Common myeloid progenitor, CD34-positive (primary cell): ENCODE results near the gene BTNL2.

Experiments used
- CTCF ChIA-PET: fragments of 350-600 bp; sonication (Branson Sonifier 250); formaldehyde crosslinking; loops from one replicate; lab custom pipeline; 2021; ENCODE audit warnings: antibody characterized with exemption; lab: Charles Lee
- POLR2A ChIA-PET: fragments of 350-600 bp; sonication (Branson Sonifier 250); formaldehyde crosslinking; loops from one replicate; lab custom pipeline; 2021; ENCODE audit warnings: antibody characterized with exemption; lab: Charles Lee
- DNase-seq, 3 donors: peaks; one replicate each; pipeline versions ENCODE4 v3.0.0 to v3.0.0-alpha.2; 2013
- H3K27ac ChIP-seq, 2 experiments: 1 replicate in 1 of 2; 2 replicates in 1 of 2; pipeline ENCODE4 v1.7.0; 2013; ENCODE audit warnings: inconsistent platforms in 2 of 2, low read length in 2 of 2, mild to moderate bottlenecking in 2 of 2, low read depth in 1 of 2, moderate library complexity in 1 of 2; ENCODE audit not compliant: severe bottlenecking in 2 of 2, insufficient read depth in 1 of 2, poor library complexity in 1 of 2
- H3K27me3 ChIP-seq, 5 experiments: replicated peaks in 2 of 5; 1 replicate in 3 of 5; 2 replicates in 2 of 5; pipeline versions ENCODE4 v1.6.1 to v1.7.0; 2013; ENCODE audit warnings: low read length in 4 of 5, mild to moderate bottlenecking in 2 of 5, moderate library complexity in 2 of 5, inconsistent platforms in 1 of 5; ENCODE audit not compliant: insufficient read depth in 5 of 5, control insufficient read depth in 4 of 5
- H3K36me3 ChIP-seq, 4 experiments: 1 replicate in 2 of 4; 2 replicates in 2 of 4; pipeline versions ENCODE4 v1.6.1 to v1.7.0; 2013; ENCODE audit warnings: low read length in 3 of 4, control low read depth in 1 of 4, mild to moderate bottlenecking in 1 of 4; ENCODE audit not compliant: control insufficient read depth in 4 of 4, insufficient read depth in 4 of 4
- H3K4me1 ChIP-seq, 4 experiments: 1 replicate in 3 of 4; 2 replicates in 1 of 4; pipeline versions ENCODE4 v1.6.1 to v1.7.1; 2013; ENCODE audit warnings: low read length in 3 of 4, mild to moderate bottlenecking in 3 of 4, control low read depth in 1 of 4, inconsistent platforms in 1 of 4, moderate library complexity in 1 of 4; ENCODE audit not compliant: control insufficient read depth in 4 of 4, insufficient read depth in 4 of 4; ENCODE audit errors: control extremely low read depth in 1 of 4
- H3K4me3 ChIP-seq, 7 experiments: 1 replicate in 4 of 7; 2 replicates in 3 of 7; pipeline versions ENCODE4 v1.5.1 to v1.7.0; 2013; ENCODE audit warnings: mild to moderate bottlenecking in 7 of 7, low read length in 6 of 7, moderate library complexity in 6 of 7, inconsistent platforms in 2 of 7, low read depth in 2 of 7, control low read depth in 1 of 7; ENCODE audit not compliant: insufficient read depth in 4 of 7, control insufficient read depth in 1 of 7; ENCODE audit errors: extremely low read depth in 1 of 7
- H3K9me3 ChIP-seq, 5 experiments: 1 replicate in 4 of 5; 2 replicates in 1 of 5; pipeline versions ENCODE4 v1.6.1 to v1.7.1; 2013; ENCODE audit warnings: low read length in 4 of 5, mild to moderate bottlenecking in 2 of 5, inconsistent platforms in 1 of 5, low read depth in 1 of 5, moderate library complexity in 1 of 5; ENCODE audit not compliant: control insufficient read depth in 4 of 5, insufficient read depth in 2 of 5; ENCODE audit errors: control extremely low read depth in 1 of 5
- WGBS: methylation state at CpG from one replicate; pipeline ENCODE4 v1.1.5; 2013; ENCODE audit not compliant: insufficient coverage; 5-methylcytosine and 5-hydroxymethylcytosine counted together

BTNL2 gene

GRCh38 chr6:32391505-32391904 lies 15.5 kb downstream of the BTNL2 start:
- Histone ChIP-seq H3K4me3 (no peak overlapping the region), H3K27me3 (peaks cover 0 to 4% (median 2%) of the 10 kb centered on the region in 5 experiments), H3K36me3 (no peaks in the 10 kb centered on the region), H3K4me1 (peaks cover 0 to 21% (median 5%) of the 10 kb centered on the region in 4 experiments), H3K27ac (no peak overlapping the region), H3K9me3 (no peaks in the 10 kb centered on the region)
- DNase-seq = no peak
- POLR2A ChIA-PET = no interaction called here
- WGBS = 100% methylated on average over 6 of the region's 6 CpGs
- CTCF ChIA-PET = interaction anchor here (1.1 kb wide), 1 partner anchor 136 kb away, joined by 3 read pairs; no protein-coding TSS in a partner anchor

- peaks cover 0 to 9% (median 2%) of the 10 kb centered on the region in 4 experiments for H3K4me1 ChIP-seq
- CTCF ChIA-PET = interaction anchor here (0.9 to 1.2 kb wide), 5 partner anchors 16 to 142 kb away, joined by 3 to 7 read pairs (median 3); no protein-coding TSS in a partner anchor
- POLR2A ChIA-PET = no interaction called here
- no peaks in the 10 kb centered on the region for H3K9me3 ChIP-seq
- H3K4me3 ChIP-seq = no peak overlapping the region
- peaks cover 0 to 4% (median 0%) of the 10 kb centered on the region in 5 experiments for H3K27me3 ChIP-seq
- no peak overlapping the region for H3K27ac ChIP-seq
- no peaks in the 10 kb centered on the region for H3K36me3 ChIP-seq
- WGBS = 100% methylated on average over 3 of the region's 6 CpGs
- DNase-seq = no peak
Observed at GRCh38 chr6:32387589-32388340, 19.2 kb downstream of the BTNL2 start.

- ChIA-PET CTCF (no interaction called here), POLR2A (no interaction called here)
- Histone ChIP-seq H3K27me3 (peaks cover 0 to 4% (median 0%) of the 10 kb centered on the region in 5 experiments), H3K36me3 (no peaks in the 10 kb centered on the region), H3K4me3 (no peak overlapping the region), H3K27ac (no peak overlapping the region), H3K9me3 (no peaks in the 10 kb centered on the region), H3K4me1 (peaks cover 0 to 8% (median 2%) of the 10 kb centered on the region in 4 experiments)
- WGBS = no CpG with 5 or more reads among the region's 1 CpG
- no peak for DNase-seq
Observed at GRCh38 chr6:32386040-32386439, 20.9 kb downstream of the BTNL2 start.

GRCh38 chr6:32382757-32383420 lies 24.1 kb downstream of the BTNL2 start:
- H3K9me3 ChIP-seq = no peaks in the 10 kb centered on the region
- peak in 2 of 3 donors; percentile 29 to 62 for DNase-seq
- no peaks in the 10 kb centered on the region for H3K4me1 ChIP-seq
- ChIA-PET POLR2A (interaction anchor here (0.6 kb wide), 1 partner anchor 53 kb away, joined by 3 read pairs; no protein-coding TSS in a partner anchor), CTCF (interaction anchor here (0.7 to 1.3 kb wide), 2 partner anchors 11 to 27 kb away, joined by 3 to 4 read pairs; no protein-coding TSS in a partner anchor)
- H3K36me3 ChIP-seq = no peaks in the 10 kb centered on the region
- no peak overlapping the region for H3K4me3 ChIP-seq
- no peak overlapping the region for H3K27ac ChIP-seq
- WGBS = no CpG with 5 or more reads among the region's 1 CpG
- peaks cover 0 to 2% (median 0%) of the 10 kb centered on the region in 5 experiments for H3K27me3 ChIP-seq

GRCh38 chr6:32379545-32379944 lies 27.4 kb downstream of the BTNL2 start:
- no peaks in the 10 kb centered on the region for H3K36me3 ChIP-seq
- DNase-seq = no peak
- H3K9me3 ChIP-seq = no peaks in the 10 kb centered on the region
- H3K4me1 ChIP-seq = no peaks in the 10 kb centered on the region
- H3K27me3 ChIP-seq = no peaks in the 10 kb centered on the region
- POLR2A ChIA-PET = no interaction called here
- WGBS = 86% methylated on average over 1 of the region's 2 CpGs
- CTCF ChIA-PET = no interaction called here
- H3K27ac ChIP-seq = no peak overlapping the region
- H3K4me3 ChIP-seq = no peak overlapping the region

- Histone ChIP-seq H3K9me3 (no peaks in the 10 kb centered on the region), H3K4me1 (no peaks in the 10 kb centered on the region), H3K27ac (no peak overlapping the region), H3K27me3 (no peaks in the 10 kb centered on the region), H3K36me3 (no peaks in the 10 kb centered on the region), H3K4me3 (no peak overlapping the region)
- ChIA-PET CTCF (no interaction called here), POLR2A (no interaction called here)
- DNase-seq = no peak
- WGBS = 93% methylated on average over 7 of the region's 7 CpGs
Observed at GRCh38 chr6:32375739-32376529, 31.0 kb downstream of the BTNL2 start.
